ENCODE results near the gene SLC22A17.

SLC22A17 gene

DNA sequence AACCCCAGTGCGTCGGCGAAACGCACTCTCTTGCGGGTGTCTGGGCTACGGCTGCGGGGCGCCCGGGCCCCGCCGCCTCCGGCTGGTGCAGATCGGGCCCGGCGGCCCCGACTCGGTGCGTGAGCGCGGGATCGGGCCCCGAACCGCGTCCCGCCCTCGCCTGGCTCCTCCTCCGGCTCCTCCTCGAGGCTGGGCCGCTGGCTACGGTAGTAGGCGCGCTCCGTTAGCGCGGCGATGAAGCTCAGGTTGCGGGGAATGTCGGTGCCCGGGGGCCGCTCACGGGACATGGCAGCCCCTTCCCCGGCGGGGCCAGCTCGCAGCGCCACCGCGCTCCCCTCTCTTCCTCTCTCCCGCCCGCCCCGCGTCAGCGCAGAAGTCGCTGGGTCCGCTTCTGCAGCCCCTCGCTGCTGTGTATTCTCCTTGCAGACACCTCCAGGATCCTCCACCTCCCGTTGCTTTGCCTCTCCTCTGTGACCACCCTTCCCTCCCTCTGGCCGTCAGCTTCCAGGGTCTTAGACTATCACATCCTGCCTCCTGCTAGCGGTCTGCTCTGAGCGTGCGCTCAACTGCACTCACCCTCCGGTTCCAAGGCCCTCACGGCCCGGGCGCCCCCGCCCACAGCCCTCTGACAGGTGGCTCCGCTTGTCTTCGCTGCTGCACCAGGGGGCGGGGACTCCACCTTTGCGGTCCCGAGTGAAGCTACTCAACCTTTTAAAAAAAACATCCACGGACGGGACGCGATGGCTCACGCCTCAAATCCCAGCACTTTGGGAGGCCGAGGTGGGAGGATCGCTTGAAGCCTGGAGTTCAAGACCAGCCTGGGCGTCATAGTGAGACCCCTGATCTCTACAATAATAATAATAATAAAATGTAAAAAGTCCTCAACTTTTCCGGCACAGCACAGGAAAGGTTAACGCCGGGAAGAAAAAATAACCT lies 50.1 kb downstream of the SLC22A17 start, which contains the start of gene PPP1R3E:
PPP1R3E (minus strand) TSS at position 570 of the 936 bp plus-strand sequence; CDS start at position 287, 283 bp downstream.
- peak; percentile 78 for DNase-seq

DNA sequence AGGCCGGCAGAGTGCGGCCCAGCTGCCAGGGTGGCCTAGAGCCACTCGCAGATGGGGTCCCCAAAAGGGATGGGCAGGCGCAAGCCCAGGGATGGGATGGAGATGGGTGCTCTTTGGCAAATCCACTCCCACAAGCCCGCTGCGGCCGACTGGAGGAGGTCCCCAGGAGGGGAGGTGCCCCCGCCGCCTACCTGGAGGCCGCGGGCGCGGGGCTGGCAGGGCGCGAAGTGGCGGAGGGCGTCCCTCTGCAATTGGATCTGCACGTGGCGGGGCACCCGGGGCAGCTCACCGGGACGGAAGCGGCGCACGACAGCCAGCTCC lies 50.8 kb downstream of the SLC22A17 start:
- peak; percentile 65 for DNase-seq

DNA sequence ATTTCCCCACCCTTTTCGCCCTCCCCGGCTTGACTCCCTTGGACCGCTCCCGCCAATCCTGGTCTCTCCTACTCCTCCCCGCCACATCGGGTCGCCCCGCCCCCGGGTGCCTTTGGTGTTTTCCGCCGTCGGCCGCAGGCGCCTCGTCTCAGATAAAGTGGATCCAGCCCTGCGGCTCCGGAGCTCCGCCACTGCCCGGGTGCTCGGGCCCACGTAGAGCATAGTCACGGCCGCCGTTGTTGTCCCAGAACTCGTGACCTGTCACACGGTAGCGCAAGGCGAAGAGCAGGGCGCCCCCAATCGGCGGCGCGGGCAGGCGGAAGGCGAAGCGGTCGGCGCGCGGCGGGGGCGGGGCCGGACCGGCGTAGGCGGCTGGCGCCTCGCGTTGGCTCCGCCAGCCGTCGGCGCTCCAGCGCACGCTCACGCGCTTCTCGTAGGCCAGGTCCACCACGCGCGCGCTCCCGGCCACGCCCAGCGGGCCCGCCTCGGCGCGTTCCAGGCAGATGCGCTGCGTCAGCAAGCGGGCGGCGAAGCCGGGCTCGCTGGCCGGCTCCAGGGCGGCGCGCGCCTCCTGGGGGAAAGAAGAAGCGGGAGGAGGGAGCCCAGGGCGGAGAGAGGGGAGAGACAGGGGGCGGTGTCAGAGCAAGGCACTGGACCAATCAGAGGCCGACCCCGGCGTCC lies 51.3 kb downstream of the SLC22A17 start:
- DNase-seq: peak; percentile 98

DNA sequence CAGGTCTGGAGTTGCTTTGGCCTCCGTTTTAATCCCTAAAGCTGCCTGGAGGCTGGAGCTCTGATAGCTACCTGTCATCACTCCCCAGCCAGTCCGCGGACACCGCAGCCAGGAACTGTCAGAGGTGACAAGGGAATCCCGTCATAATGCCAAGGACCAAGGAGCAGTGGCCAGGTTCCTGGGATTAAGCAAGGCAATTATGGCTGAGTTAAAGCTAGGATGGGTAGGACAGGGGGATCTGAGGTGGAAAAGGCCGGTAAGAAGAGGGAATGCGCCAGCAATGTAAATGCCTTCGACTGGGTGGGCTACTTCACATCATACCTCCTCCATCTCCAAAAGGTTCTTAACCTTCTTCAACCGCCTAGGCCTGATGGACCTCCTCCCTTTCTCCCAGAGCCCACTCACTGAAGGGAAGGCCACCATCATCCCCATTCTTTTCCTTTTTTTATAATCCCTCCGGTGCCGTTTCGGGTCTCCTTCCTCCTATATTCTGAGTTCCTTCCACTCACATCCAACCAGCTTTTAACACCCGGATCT lies 51.9 kb downstream of the SLC22A17 start:
- DNase-seq: no peak

DNA sequence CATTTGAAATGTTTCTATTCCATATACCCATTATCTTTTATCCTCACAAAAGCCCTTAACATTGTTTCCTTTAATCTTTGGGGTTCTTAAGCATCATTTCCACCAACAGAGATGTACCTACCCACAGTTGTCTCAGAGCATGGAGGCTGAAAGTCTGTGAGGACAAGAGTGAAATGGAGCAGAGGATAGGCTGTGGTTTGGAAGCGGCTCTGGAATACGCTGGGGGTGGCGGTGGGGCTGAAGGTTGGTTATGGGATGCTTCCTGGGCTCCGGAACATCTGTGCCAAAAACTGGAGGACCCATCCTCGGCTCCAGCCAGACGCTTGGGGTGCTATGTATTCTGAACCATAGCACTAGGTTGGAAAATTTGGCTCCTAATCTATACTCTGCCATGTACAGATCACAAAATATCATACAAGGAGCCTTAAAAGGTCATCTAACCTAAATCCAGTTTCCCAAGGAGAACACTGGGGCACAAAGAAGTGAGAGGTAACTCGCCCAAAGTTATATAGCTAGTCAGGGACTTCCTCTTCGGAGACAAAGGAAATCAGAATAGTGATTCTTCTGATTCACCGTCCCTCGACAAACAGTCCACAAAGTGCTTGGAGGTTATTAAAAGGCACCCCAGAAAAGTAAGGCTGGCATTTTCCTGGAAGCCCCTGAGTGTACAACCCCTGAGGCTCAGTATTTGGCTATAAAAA lies 52.6 kb downstream of the SLC22A17 start:
- no peak for DNase-seq

DNA sequence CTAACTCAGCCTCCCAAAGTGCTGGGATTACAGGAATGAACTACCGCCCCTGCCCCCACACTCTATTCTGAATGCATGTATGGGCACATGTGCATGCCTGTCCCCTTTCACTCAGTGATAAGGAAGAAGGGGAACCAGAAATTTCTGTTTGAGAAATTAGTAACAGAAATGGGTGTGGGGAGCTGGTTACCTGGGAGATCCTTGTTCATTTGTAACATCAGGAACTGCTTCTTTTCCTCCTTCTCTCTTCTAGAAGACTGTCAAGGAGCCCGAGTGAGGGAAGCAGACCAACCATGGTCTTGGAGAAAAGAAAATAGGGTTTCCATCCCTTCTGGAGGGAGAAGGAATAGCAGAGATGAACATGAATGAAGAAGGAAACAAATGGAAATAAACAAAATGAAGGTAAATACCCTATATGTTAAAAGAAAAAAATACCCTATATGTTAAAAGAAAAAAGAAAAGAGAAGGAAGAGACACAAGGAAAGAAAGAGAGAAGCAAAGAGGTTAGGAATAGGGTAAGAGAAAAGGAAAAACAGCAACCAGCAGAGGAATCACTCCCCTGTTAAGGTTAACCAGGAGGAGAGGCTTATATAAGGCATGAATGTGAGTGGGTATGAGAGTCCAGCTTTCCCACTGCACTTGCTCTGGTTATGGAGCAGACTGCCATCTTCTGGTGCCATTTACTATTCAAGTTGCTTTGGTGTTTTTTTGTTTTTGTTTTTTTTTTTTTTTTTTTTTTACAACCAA lies 53.3 kb downstream of the SLC22A17 start:
- no peak for DNase-seq

DNA sequence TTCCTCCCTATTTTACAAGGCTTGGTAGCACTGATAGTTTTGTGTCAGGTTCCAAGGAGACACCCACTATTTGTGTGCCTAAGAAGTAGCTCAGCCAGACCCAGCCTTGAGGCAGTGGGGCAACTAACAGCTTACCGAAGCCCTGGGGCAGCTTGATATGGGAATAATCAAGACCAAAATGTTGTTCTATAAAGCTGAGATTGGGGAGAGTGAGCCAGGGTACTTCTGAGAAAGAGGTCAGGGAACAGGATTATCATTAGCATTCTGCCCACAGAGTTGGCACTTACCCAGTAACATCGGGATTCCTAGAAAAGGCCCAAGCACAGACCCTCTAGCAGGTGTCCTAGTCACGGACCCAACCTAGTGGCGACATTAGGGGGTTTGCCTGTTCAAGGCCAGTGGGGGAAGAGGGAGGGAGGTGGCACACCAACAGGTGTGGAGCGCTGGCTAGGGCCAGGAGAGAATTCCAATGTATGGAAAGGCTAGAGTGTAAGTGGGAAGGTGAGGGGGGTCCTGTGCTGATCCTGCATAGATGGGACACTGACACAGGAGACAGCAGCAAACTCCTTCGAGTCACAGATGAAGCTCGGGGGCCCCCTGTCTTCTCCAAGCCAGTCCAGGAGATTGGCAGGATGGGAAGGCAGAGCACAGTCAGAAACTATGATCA lies 54.9 kb downstream of the SLC22A17 start:
- no peak for DNase-seq

DNA sequence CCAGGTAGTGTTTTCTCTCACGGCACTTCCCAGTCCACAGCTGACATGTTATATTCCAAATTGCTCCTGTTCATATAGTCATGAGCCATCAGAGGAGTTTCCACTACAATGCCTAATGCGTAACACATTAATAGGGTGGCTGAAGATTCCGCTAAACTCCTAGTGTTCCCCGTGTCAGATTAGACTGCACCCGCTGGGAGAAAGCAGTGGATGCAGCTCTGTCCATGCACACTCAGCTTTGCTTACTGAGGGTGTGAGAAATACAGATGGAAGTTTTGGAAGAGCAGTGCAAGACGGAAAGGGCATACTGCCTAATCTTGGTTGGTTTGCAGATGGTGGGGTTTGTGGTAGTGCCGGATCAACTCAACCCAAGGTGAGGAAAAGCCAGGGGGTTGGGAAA lies 55.6 kb downstream of the SLC22A17 start:
- DNase-seq: no peak

Measured in effector CD8-positive, alpha-beta T cell (primary cell).